NCI-H2029 (cell line): ENCODE data around the gene FHIP1B.

Experiments used
- DNase-seq: peaks from one replicate; lab custom pipeline; 2025; lab: John Stamatoyannopoulos, UW

Gene FHIP1B

GRCh38 chr11:6240139-6240538, 5.7 kb upstream of the FHIP1B start:
- DNase-seq = no peak

GRCh38 chr11:6238902-6239301, 4.5 kb upstream of the FHIP1B start, which contains the start of gene CNGA4:
Gene CNGA4 (plus strand): TSS chr11:6239089. CDS start chr11:6239207, 118 bp downstream.
- DNase-seq = peak; percentile 26

GRCh38 chr11:6237761-6238302, 3.4 kb upstream of the FHIP1B start:
- peak; percentile 14 for DNase-seq

GRCh38 chr11:6237266-6237665, 2.8 kb upstream of the FHIP1B start:
- no peak for DNase-seq

GRCh38 chr11:6233984-6234386, 451 bp downstream of the FHIP1B start:
- no peak for DNase-seq

- no peak for DNase-seq
These were observed 1.5 kb downstream of the FHIP1B start for GRCh38 chr11:6232899-6233298.

- DNase-seq = no peak
These were observed 4.5 kb downstream of the FHIP1B start for GRCh38 chr11:6229911-6230310.

GRCh38 chr11:6228520-6228919, 5.9 kb downstream of the FHIP1B start:
- DNase-seq = no peak

GRCh38 chr11:6225896-6226295, 8.5 kb downstream of the FHIP1B start:
- no peak for DNase-seq

- no peak for DNase-seq
These were observed 9.4 kb downstream of the FHIP1B start for GRCh38 chr11:6225024-6225423.

- no peak for DNase-seq
These were observed 10.0 kb downstream of the FHIP1B start for GRCh38 chr11:6224421-6224820.

GRCh38 chr11:6223854-6224253, 10.6 kb downstream of the FHIP1B start:
- DNase-seq = no peak

- no peak for DNase-seq
These were observed 15.1 kb downstream of the FHIP1B start for GRCh38 chr11:6219359-6219758.

- DNase-seq = no peak
These were observed 16.7 kb downstream of the FHIP1B start for GRCh38 chr11:6217722-6218121.

- no peak for DNase-seq
These were observed 17.9 kb downstream of the FHIP1B start for GRCh38 chr11:6216501-6216900.

- DNase-seq = no peak
These were observed 19.9 kb downstream of the FHIP1B start for GRCh38 chr11:6214530-6214929.

- DNase-seq = no peak
These were observed 24.0 kb downstream of the FHIP1B start for GRCh38 chr11:6210274-6210955.

GRCh38 chr11:6209801-6210200, 24.6 kb downstream of the FHIP1B start:
- DNase-seq = no peak

- DNase-seq = no peak
These were observed 27.8 kb downstream of the FHIP1B start for GRCh38 chr11:6206456-6207180.

- DNase-seq = no peak
These were observed 29.1 kb downstream of the FHIP1B start, which contains the start of gene C11orf42 for GRCh38 chr11:6205366-6205765. Gene C11orf42 (plus strand): TSS chr11:6205557. CDS start chr11:6205616, 59 bp downstream.

GRCh38 chr11:6204706-6205105, 29.7 kb downstream of the FHIP1B start:
- DNase-seq = no peak

GRCh38 chr11:6203327-6203726, 31.1 kb downstream of the FHIP1B start:
- no peak for DNase-seq

- DNase-seq = no peak
These were observed 32.4 kb downstream of the FHIP1B start for GRCh38 chr11:6202041-6202440.
